Large intestine (tissue), 3 donors: ENCODE data around the gene KIAA0930. TPM values are rescaled to one million over a fixed set of nuclear protein-coding genes. Genes with fewer than 3 reads are reported as not detected.

Experiments used
- DNase-seq, 2 donors: peaks; one replicate each; pipeline versions ENCODE4 v3.0.0 to v3.0.0-alpha.2; 2013
- H3K27ac ChIP-seq: one replicate; pipeline ENCODE4 v1.5.1; 2013; ENCODE audit warnings: low read length
- H3K27me3 ChIP-seq: 2 replicates; pipeline ENCODE4 v1.6.1; 2013; ENCODE audit warnings: low read length; ENCODE audit not compliant: control insufficient read depth, insufficient read depth
- H3K36me3 ChIP-seq: 2 replicates; pipeline ENCODE4 v1.6.1; 2013; ENCODE audit warnings: low read length; ENCODE audit not compliant: control insufficient read depth, insufficient read depth
- H3K4me1 ChIP-seq: one replicate; pipeline ENCODE4 v1.6.1; 2013; ENCODE audit warnings: low read length; ENCODE audit not compliant: control insufficient read depth, insufficient read depth
- H3K4me3 ChIP-seq: one replicate; pipeline ENCODE4 v1.5.1; 2013; ENCODE audit warnings: low read length
- H3K9me3 ChIP-seq: one replicate; pipeline ENCODE4 v1.6.1; 2013; ENCODE audit warnings: mild to moderate bottlenecking, low read depth, low read length, moderate library complexity; ENCODE audit not compliant: control insufficient read depth
- WGBS: methylation state at CpG from one replicate; pipeline ENCODE4 v1.1.5; 2013; ENCODE audit warnings: low lambda C conversion rate; ENCODE audit not compliant: insufficient coverage; 5-methylcytosine and 5-hydroxymethylcytosine counted together
- polyA plus RNA-seq: library from polyadenylated mRNA; unstranded; fragments of 120-200 nt; gene quantifications from one replicate; pipeline ENCODE4 v1.2.1, GENCODE V29; 2013

Gene KIAA0930
- polyA plus RNA-seq, 1 donor = 21.8 TPM

DNA sequence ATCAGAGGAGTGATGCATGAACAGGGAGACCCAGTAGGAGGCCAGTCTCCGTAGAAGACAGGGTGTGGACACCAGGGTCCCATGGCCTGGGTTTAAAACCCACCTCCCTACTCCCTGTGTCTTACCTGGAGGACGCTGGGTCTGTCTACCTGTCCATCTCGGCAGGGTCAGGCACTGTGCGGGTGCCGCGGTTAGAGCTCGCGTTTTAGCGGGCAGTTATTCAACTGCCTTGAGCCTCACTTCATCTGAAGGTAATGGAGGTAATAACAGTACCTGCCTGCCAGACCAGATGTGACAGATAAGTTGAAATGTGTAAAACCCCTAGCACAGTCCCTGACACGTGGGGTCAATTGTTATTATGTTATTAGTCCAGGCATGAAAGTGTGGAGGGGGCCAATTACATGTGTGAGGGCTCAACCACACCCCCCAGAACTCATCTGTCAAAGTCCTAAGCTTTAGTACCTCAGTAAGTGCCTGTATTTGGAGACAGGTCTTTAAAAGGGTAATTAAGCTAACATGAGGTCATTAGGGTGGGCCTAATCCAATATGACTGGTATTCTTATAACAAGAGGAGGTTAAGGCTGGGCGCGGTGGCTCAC lies 35.9 kb upstream of the KIAA0930 start:
- Histone ChIP-seq H3K4me3 (no peak overlapping the region), H3K9me3 (no peaks in the 10 kb centered on the region), H3K27me3 (no peaks in the 10 kb centered on the region), H3K36me3 (no peaks in the 10 kb centered on the region), H3K27ac (no peak overlapping the region), H3K4me1 (peaks cover 60% of the 10 kb centered on the region)
- peak in 1 of 2 donors; percentile 77 for DNase-seq
- no CpG with 5 or more reads among the region's 12 CpGs for WGBS

DNA sequence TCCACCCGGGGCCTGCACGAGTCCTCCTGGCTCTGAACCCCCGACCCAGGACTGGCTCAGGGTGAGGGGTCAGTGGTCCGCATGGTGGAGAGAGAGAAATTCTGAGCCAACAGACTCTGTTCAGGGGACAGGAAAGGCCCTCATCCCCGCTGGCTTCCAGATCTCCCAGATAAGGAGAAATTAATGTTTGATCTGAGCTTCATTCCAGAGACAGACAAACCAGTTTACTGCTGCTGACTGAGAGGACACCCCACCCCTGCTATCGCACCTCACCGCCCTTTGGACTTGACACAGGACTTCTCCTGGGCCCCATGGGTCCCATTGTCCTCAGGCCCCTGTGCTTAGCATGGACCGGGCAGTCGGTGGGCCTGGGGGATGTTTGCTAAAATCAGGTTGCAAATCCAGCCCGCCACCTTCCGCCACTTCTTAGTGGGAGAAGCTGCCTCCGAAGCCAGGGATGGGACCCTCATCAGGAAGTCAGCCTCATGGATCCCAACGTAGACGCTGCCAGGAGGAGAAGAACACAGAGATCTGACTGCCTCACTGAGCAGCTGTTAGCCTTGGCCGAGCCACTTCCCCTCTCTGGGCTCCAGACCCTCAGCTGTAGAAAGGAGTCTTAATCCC lies 32.9 kb upstream of the KIAA0930 start:
- H3K27me3 ChIP-seq = no peaks in the 10 kb centered on the region
- peaks cover 56% of the 10 kb centered on the region for H3K4me1 ChIP-seq
- no peak overlapping the region for H3K4me3 ChIP-seq
- H3K27ac ChIP-seq = peak overlapping the region; percentile 97
- H3K9me3 ChIP-seq = no peaks in the 10 kb centered on the region
- no peaks in the 10 kb centered on the region for H3K36me3 ChIP-seq
- no CpG with 5 or more reads among the region's 15 CpGs for WGBS
- peak; percentile 94 to 98 for DNase-seq

DNA sequence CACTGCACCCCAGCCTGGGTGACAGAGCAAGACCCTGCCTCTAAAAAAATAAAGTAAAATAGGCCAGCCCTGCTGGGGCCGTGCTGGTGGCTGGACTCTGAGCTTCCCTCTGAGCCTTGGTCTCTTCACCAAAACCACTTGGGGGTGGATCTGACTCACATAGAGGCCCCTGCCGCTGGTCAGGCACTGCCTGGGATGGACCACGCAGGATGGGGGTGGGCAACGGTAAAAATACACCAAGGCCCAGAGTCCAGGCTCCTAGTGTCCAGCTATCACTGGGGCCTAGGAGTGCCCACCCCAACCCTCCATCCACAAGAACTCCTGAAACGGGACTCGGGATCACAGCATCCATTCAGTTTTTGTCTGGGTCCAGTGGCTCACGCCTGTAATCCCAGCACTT lies 31.8 kb upstream of the KIAA0930 start:
- no peak overlapping the region for H3K4me3 ChIP-seq
- peak overlapping the region; percentile 97 for H3K27ac ChIP-seq
- no peak for DNase-seq
- no peaks in the 10 kb centered on the region for H3K9me3 ChIP-seq
- peaks cover 56% of the 10 kb centered on the region for H3K4me1 ChIP-seq
- WGBS = no CpG with 5 or more reads among the region's 7 CpGs
- no peaks in the 10 kb centered on the region for H3K36me3 ChIP-seq
- H3K27me3 ChIP-seq = no peaks in the 10 kb centered on the region

DNA sequence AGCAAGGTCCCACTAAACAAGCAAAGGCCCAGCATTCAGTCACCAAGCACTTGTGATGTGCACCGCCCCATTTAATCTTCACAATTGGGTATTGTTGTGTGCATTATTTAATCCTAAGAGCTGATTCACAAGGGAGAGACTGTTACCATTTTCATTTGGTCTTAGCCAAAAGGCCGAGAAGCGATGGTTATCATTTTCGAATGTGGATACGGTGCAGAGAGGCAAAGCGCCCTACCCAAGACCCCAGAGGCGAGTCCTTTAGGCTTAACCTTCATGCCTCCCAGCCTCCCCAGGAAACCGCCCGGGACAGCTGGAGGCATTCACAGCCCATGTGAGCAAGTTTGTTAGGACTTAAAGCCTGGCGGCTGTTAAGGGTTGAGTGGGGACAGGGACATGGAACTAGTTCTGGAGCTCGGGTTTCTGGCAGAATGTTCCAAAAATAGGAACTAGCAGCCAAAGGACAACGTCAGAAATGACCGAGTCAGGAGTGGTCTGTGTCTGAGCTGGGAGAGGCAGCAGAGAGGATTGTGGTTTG lies 31.0 kb upstream of the KIAA0930 start:
- no peaks in the 10 kb centered on the region for H3K36me3 ChIP-seq
- WGBS = 25% methylated on average over 2 of the region's 13 CpGs
- peaks cover 56% of the 10 kb centered on the region for H3K4me1 ChIP-seq
- H3K9me3 ChIP-seq = no peaks in the 10 kb centered on the region
- H3K27me3 ChIP-seq = no peaks in the 10 kb centered on the region
- no peak overlapping the region for H3K4me3 ChIP-seq
- peak overlapping the region; percentile 97 for H3K27ac ChIP-seq
- peak in 1 of 2 donors; percentile 60 for DNase-seq

DNA sequence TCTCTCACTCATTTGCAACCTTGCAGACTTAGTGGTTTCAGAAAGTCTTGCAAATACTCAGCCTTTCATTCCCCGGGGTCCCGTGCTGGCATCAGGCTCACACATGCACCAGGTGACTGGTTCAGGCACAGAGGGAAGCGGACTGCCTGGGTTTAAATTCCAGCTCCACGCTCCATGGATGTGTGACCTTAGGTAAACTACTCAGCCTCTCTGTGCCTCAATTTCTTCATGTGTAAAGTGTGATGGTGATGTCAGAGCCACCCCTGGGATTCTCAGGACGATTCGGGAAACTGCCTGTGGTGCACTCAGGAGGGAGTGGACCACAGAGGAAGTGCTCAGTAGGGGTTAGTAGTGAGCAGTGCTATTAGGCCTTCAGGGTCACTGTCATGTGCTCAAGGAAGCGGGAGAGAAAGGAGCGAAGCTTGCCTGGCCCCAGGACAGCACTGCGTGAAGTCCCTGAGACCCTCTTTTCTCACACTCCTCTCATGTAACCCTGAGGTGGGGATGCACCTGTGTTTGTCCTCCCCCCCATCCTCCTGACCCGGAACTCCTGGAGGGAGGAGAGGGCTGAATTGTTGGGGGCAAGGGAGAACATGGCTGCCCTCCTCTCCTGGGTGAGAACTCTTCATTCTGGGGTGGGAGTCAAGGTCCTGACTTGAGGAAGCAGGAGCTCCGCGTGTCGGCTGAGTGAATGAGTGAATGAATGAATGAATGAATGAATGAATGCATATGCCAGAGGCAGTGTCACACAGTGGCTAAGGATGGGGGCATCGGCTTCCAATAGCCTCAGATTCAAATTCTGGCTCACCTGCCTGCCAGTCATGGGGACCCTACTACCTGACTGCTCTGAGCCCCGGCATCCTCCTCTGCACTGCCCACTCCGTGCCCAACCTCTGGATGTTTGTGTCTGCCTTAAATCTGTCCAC lies 29.7 kb upstream of the KIAA0930 start:
- Histone ChIP-seq H3K4me1 (peaks cover 50% of the 10 kb centered on the region), H3K27ac (peak overlapping the region; percentile 61), H3K4me3 (peak overlapping the region; percentile 61), H3K27me3 (no peaks in the 10 kb centered on the region), H3K36me3 (no peaks in the 10 kb centered on the region), H3K9me3 (no peaks in the 10 kb centered on the region)
- no CpG with 5 or more reads among the region's 16 CpGs for WGBS
- peak in 1 of 2 donors; percentile 36 for DNase-seq

DNA sequence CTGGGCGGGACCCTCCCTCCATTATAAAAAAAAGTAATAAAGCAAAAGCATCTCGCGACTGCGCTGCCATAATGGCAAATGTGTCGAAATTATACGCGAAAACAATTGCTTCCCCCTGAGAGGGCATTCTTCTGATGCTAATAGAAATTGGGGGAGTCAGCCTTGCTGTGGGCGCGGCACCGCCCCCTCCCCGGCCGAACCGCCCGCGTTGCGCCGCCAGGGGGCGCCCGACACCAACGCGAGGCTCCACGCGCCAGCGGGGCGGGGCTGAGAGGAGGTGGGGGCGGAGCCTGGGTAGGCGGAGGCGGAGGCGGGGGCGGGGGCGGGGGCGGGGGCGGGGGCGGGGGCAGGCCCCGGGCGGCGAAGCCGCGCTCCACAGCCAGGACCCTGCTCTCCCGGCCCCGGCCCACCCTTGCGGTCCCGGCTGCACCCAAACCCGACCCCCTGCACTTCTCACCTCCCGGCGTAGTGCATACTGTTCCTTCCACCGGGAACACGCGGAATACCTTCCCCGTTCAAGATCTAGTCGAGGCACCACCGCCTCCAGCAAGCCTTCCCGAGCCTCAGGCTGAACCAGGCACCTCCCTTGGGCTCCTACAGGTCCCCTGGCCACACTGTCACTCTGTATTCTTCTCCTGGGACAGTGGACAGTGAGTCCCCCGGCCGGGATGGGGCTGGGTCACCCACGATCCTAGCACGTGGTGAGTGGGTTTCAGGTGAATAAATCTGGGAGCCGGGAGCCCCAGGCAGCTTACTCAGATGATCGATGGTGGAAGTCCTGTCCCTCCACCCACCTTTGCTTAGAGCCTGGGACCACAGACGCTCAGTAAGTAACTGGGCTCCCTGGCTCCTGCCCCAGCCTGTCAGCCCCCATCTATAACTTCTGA lies 28.5 kb upstream of the KIAA0930 start:
- no CpG with 5 or more reads among the region's 60 CpGs for WGBS
- peak overlapping the region; percentile 61 for H3K27ac ChIP-seq

DNA sequence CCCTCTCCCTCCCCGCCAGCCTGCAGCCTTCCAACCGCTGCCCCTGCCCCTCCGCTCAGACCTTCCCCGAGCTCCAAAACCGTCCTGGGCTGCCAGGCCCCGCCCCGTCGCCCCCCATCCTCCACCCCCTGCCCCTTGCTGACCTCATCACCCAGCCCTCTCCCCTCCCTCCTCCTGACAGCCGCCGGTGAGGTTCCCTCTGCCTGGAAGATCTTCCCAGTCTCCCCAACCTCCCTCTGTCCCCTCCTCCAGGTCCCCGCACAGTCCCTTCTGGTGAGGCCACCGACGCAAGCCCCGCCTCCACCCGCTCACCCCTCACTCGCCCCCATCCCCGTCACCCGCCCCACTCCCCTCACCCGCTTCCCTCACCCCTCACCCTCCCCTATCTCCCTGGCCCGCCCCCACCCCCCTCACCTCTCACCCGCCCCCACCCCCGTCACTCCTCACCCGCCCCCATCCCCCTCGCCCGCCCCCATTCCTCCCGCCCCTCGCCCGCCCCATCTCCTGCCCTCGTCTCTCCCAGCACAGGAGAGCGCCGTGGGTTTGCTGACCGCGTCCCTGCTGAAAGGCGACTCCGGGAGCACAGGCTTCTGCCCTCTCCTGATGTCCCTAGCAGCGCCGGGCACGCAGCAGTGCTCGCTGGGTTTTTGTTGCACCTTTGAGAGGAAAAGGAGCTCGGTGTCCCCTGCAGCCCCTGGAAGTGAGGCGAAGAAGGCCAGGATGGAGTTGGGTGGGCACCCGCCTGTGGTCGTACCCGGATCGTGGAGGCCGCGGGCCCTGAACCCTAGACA lies 27.7 kb upstream of the KIAA0930 start:
- WGBS = no CpG with 5 or more reads among the region's 47 CpGs
- H3K4me1 ChIP-seq = peaks cover 36% of the 10 kb centered on the region

More for the DNA sequence above, 28.5 kb upstream of the KIAA0930 start:
- Histone ChIP-seq H3K27me3 (no peaks in the 10 kb centered on the region), H3K9me3 (no peaks in the 10 kb centered on the region), H3K4me1 (peaks cover 43% of the 10 kb centered on the region), H3K4me3 (peak overlapping the region; percentile 66), H3K36me3 (no peaks in the 10 kb centered on the region)
- peak; percentile 78 to 80 for DNase-seq

DNA sequence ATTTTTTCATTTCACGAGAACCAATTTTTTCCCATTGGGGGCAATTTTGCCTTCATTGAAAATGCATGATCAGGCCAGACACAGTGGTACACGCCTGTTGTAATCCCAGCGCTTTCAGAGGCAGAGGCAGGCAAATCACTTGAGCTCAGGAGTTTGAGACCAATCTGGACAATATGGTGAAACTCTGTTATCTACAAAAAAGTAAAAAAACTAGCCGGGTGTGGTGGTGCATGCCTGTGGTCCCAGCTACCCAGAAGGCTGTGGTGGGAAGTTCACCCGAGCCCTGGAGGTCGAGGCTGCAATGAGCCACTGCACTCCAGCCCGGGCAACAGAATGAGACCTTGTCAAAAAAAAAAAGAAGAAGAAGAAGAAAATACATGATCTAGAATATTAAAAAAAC lies 24.8 kb upstream of the KIAA0930 start:
- no peak for DNase-seq
- H3K9me3 ChIP-seq = peaks cover 2% of the 10 kb centered on the region
- no peak overlapping the region for H3K27ac ChIP-seq
- WGBS = no CpG with 5 or more reads among the region's 7 CpGs
- peaks cover 13% of the 10 kb centered on the region for H3K4me1 ChIP-seq
- no peak overlapping the region for H3K4me3 ChIP-seq
- H3K27me3 ChIP-seq = no peaks in the 10 kb centered on the region
- H3K36me3 ChIP-seq = no peaks in the 10 kb centered on the region

More for the DNA sequence above, 27.7 kb upstream of the KIAA0930 start:
- Histone ChIP-seq H3K4me3 (peak overlapping the region; percentile 66), H3K27ac (peak overlapping the region; percentile 42), H3K27me3 (no peaks in the 10 kb centered on the region), H3K36me3 (no peaks in the 10 kb centered on the region), H3K9me3 (no peaks in the 10 kb centered on the region)
- DNase-seq = peak in 1 of 2 donors; percentile 48
